ENCODE data around the gene CPLX3. TPM values are rescaled to one million over a fixed set of nuclear protein-coding genes. Genes with fewer than 3 reads are reported as not detected.

Gene CPLX3
- total and polyA plus RNA-seq, 2 of the 8 experiments (the other 6 are each of a cell fraction or from before 2014, with no cell fraction given), result 0.17 TPM; not detected in 1

GRCh38 chr15:74799856-74800558 is 26.4 kb upstream of the CPLX3 start (continued):
- no peak for TF ChIP-seq CHD7 (IDR thresholded peaks at IDR 0.05; ENCODE audit: insufficient replicate concordance, low read length)
- TF ChIP-seq HDAC2 (IDR thresholded peaks at IDR 0.05; ENCODE audit: borderline replicate concordance in 1 of 2, low read depth in 2 of 2, low read length in 2 of 2), result no peak
- no peak for TF ChIP-seq GTF2F1 (IDR thresholded peaks at IDR 0.05; ENCODE audit: borderline replicate concordance, low read depth, low read length)
- no peak; the same call in 1 of the 2 replicates for TF ChIP-seq ATF2 (IDR thresholded peaks at IDR 0.05; ENCODE audit: low read length)
- TF ChIP-seq RAD21 (IDR thresholded peaks at IDR 0.05 in 1 of 2, conservative IDR thresholded peaks at IDR 0.05 in 1 of 2; ENCODE audit: low read depth in 2 of 2, low read length in 2 of 2), result peak; percentile 88 to 91
- no peak for TF ChIP-seq NRF1 (IDR thresholded peaks at IDR 0.05; ENCODE audit: low read depth, low read length)

Data from H1 (cell line).